ENCODE data around the gene APEH.

The APEH gene

DNA sequence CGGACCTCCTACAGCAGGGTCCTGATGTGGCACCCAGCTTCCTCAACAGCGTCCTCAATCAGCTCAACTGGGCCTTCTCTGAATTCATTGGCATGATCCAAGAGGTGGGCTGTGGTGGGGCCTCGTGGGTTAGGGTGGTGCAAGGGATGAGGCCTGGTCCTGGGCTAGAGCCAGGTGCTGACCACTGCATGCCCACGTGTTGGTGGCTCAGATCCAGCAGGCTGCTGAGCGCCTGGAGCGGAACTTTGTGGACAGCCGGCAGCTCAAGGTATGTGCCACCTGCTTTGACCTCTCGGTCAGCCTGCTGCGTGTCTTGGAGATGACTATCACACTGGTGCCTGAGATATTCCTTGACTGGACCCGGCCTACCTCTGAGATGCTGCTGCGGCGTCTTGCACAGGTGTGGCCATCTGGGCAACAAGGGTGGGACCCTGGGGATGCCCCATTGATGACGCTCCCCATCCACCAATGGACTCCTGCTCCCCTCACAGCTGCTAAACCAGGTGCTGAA is 41.5 kb downstream of the APEH start:
- DNase-seq: no peak

DNA sequence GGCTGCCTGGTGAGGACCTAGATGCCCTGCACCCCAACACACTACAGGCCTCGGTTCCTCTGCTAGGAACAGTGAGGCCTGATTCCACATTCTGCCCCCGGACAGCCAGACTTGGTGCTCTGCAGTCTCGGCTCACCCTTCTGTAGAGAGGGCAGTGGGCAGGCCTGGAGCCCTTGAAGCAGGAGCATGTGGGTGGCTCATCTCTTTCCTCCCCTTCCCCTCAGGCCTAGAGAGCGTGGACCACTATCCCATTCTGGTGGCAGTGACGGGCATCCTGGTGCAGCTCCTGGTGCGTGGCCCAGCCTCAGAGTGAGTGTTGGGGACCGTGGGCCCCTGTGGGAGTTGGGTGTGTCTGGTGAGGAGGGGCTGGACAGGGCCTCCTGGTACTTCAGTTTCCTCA is 42.0 kb downstream of the APEH start:
- no peak for DNase-seq

DNA sequence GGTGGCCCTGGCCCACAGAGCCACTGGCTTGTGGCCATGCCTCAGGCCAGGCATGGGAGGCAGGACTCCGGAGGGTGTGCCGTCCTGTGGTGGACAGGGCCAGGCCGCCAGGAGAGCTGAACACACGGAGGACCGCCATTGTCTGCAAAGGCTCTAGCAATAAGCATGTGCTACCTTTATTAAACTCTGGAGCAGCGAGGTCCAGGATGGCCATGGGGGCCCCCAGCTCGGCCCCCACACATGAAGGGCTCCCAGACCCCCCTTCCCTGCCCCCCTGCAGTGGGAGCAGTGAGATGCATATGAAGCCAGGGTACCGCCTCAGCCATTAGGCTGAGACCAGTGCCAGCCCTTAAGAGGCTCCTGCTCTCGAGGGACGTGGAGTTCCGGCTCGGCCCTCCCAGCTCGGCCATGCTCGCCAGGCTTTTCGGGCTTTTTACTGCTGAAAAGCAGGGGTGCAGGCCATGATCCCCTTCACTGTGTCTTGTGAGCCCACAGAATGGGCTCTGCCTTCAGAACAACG is 42.6 kb downstream of the APEH start:
- no peak for DNase-seq

DNA sequence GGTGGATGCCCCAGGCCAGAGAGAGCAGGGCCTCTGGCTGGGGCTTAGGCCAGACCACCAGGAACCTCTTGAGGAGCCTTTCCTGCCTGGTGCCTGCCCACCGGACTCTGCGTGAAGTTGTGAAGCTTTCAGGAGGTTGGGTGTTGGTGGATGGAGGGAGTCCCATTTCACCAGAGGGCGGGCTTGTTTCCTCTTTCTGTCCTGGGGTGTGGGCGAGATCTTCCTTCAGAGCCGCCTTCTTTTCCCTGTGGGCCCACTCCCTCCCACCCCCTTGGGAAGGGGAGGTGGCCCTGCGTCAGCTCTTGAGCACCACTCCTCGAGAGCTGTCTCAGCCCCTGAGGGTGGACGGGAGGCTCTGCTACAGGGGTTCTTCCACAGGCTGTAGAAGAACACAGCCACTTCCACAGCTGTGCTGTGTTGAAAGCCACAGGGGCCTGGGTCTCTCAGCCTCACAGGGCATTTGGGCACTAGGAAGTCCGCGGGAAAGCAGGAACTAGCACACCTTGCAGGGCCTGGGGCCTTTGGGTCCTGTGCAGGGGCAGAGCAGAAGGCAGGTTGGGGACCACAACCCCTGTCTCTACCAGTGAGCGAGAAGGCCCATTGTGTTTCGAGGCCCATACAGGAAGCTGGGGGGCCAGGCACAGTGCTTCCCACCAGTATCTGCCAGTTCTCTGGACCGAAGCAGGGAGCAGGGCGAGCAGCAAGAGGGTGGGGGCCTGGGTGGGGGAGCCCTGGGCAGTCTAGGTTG is 43.2 kb downstream of the APEH start:
- DNase-seq: no peak

DNA sequence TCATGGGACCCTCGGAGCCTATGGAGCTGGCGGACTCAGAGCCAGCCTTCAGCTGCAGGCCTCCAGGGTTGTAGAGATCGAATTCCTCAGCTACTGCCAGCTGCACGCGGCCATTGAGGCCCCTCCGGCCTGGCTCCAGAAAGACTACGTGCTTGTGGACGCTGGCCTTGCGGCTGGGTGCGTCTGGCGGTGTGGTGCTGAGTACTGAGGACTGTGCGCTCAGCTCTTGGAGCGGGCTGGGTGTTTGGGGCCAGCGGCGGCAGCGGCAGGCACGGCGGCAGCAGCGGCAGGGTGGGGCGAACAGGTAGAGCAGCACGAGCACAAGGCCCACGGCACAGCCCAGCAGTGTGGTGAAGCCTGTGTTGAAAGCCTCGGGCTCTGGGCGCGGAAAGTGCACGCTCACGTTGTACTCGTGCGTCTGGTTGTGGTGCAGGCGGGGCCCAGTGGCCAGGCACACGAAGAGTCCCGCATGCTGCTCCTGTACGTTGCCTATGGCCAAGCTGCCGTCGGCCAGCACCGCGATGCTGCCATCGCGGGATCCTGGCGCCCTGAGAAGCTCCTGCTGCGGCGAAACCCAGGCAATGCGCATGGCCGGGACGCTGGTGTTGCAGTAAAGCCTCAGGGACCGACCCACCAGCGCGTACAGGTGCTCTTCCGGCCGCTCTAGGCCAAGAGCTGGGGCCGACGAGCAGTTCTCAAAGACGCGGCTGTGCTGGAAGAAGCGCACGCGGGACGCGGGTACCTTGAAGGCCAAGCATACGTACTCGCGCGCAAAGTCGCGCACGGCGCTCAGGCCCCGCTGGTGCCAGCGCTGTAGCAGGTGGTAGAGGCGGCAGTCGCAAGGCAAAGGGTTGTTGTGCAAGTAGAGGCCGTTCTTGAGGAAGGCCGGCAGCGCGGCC is 44.1 kb downstream of the APEH start:
- DNase-seq: no peak

GRCh38 chr3:49718858-49719213 is 44.7 kb downstream of the APEH start:
- DNase-seq: no peak

GRCh38 chr3:49719214-49719884 is 45.2 kb downstream of the APEH start, which contains the start of gene AMIGO3:
Gene AMIGO3, minus strand, starts transcription at chr3:49719684. Its CDS starts 219 bp downstream, at chr3:49719465.
- DNase-seq: no peak

GRCh38 chr3:49720855-49721595 is 46.9 kb downstream of the APEH start:
- DNase-seq: no peak

DNA sequence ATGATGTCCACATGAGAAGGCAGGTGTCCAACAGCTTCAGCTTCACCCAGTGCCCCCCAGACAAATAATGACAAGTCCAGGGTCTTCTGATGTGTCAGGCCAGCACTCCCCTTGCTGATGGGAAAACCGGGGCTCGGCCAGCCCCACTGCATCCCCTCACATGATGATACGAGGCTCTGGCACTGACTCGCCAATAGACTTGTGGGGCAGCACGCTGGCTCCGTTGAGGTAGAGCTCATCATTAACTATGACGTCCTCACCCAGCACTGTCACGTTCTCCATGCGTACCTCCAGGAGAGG is 47.4 kb downstream of the APEH start:
- no peak for DNase-seq

- no peak for DNase-seq
Measured at GRCh38 chr3:49721896-49722781, 48.0 kb downstream of the APEH start.

DNA sequence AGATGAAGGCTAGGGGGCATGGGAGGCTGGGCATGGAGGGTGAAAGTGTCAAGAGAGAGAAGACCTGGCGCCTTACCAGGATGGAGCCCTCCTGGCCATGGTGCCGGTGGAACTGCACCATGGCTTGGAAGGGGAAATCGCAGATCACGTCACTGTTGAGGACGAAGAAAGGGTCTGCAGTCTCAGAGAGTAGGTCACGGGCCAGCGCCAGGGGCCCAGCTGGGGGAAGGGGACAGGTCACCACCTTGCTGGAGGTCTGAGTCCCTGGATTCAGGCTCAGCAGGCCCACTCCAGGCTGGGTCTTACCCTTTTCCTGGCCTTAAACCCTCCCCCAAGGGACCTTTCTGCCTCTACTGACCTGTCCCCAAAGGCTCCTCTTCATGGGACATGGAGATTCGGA is 48.7 kb downstream of the APEH start:
- DNase-seq: no peak

DNA sequence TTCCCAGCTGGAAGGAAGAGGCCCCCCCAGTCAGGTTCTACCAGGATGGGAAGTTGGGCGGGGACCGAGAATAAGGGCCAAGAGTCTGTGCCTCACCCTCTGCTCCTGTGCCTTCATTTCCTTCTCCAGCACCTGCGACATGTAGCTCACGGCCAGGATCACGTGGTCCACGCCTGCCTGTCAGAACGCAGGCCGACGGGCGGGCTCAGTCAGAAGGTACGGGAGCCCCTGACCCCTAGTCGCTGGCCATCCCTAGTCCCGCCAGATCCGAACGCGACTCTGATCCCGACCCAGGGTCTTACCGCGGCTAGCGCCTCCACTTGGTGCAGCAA is 49.1 kb downstream of the APEH start:
- DNase-seq: no peak

DNA sequence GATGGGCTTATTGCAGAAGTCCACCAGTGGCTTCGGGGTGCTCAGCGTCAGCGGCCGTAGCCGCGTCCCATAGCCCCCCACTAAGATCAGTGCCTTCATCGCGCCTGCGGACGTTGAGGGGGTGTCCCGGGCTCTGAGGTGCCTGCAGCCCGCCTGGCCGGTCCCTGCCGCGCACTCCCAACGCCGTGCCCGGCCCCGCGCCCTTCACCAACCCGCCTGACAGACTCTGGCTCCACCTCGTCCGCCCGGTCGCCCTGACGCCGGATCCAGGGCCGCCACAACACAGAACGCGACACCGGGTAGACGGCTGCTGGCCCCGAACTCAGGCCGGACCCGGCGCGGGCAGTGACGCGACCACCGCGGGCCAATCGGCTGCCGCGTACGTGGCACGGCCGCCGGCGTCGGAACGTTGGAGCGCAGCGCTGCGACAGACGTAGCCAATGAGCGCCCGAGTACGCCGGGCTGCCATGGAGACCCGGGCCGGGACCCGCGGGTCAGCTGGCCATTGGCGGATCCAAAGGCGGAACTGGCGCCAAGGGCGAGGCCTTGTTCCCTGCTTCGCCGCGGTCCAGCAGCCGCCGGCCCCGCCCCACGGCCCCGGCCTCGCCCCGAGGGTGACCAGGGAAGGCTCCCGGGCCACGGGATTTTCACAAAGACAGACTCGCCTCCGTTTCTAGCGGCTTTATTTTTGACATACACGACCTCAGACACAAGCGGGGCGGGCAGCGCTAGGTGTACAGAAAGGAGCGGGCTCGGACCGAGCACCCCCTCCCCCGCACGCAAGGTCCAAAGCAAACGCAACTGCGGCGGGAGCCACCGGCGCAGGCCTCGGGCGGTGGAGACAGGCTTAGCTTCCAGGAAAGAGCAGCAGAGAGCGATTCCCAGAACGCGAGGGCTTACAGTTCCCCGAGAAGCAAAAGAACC is 49.7 kb downstream of the APEH start, which contains the start of gene GMPPB:
Gene GMPPB (minus strand): TSS at position 324 of the 924 bp plus-strand sequence. CDS start 225 bp downstream, at position 99.
- peak; percentile 84 for DNase-seq

DNA sequence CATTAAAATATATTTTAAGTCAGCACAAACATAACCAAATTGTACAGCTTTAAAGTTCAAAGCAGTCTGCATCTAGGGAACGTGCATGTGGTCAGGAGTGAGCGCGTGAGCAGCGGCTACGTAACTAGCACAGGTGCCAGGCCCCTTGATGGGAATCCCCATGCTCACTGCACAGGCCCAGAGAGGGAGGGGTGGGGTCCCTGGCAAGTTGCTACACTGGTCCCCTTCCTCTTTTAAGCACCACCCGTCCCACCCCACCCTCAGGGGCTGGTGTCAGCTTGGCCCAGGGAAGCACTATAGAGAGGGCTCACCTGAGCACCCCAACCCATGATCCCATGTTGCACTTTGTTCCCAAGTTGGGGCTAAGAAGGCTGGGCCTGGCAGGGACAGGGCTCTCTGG is 50.4 kb downstream of the APEH start:
- DNase-seq: no peak

DNA sequence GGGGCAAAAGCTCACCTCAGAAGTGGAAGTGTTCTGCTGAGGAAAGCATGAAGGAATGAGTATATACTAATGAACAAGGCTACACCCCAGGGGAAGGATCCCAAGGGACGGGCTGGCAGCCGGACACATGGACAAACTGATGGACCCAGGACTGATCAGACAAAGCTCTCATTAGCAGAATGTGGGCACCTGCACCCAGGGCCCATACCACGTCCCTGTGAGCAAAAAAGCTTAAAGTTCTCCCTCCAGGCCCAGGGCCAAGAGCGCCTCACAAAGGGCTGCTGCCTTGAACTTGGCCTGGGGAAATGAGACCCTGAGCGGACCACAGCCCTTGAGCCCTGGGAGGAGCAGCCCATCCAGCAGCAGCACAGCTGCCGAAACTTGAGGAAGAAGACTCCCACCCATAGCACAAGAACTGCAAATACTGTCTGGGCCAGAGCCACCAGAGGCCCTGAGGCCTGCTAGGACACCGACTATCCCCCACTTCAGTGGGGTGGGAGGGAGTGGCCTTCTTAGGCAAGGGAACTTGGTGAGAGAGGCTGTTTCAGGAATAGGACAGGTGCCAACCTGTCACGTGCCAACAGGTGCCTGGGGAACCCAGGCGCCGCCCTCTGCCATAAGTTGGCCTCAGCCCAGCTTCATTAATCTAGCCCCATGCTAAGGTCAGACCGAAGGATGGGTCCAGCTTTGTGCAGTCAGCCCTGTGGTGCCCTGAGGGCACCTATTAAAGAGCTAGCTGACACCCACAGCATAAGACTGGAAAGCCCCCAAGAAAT is 51.9 kb downstream of the APEH start:
- no peak for DNase-seq

GRCh38 chr3:49727154-49727923 is 53.2 kb downstream of the APEH start:
- no peak for DNase-seq

GRCh38 chr3:49727924-49728361 is 53.8 kb downstream of the APEH start:
- DNase-seq: no peak

GRCh38 chr3:49729966-49730609 is 55.9 kb downstream of the APEH start:
- no peak for DNase-seq
